Heart left ventricle (tissue), 16 donors: ENCODE results near the gene MINDY3. TPM values are rescaled to one million over a fixed set of nuclear protein-coding genes. Genes with fewer than 3 reads are reported as not detected.
A peak's percentile ranks its signal among the peaks of the same experiment; 100 is the strongest.

Source experiments
- ATAC-seq, 4 donors: fragments of 200-7000 bp; cut with Tn5 transposase; one replicate each; pipeline ENCODE4 v1.9.1; 2020 to 2022; ENCODE audit warnings: moderate library complexity in 4 of 4, mild to moderate bottlenecking in 3 of 4, moderate number of reproducible peaks in 1 of 4
- DNase-seq, 5 donors: peaks; one replicate each; pipeline ENCODE4 v3.0.0-alpha.2; 2020
- H3K27ac ChIP-seq, 12 donors: fragments of 200-600 bp; sonication (generic) in 4 of 12; one replicate each; pipeline versions ENCODE4 v1.5.0 to v1.8.0; 2016 to 2022; ENCODE audit warnings: mild to moderate bottlenecking in 2 of 12
- H3K27me3 ChIP-seq, 9 donors: fragments of 200-600 bp; sonication (generic) in 2 of 9; one replicate each; pipeline versions ENCODE4 v1.5.1 to v1.8.0; 2016 to 2022; ENCODE audit warnings: mild to moderate bottlenecking in 3 of 9
- H3K36me3 ChIP-seq, 9 donors: fragments of 200-600 bp; sonication (generic) in 2 of 9; one replicate each; pipeline versions ENCODE4 v1.5.0 to v1.8.0; 2018 to 2022; ENCODE audit warnings: mild to moderate bottlenecking in 2 of 9
- H3K4me1 ChIP-seq, 12 donors: fragments of 200-600 bp; sonication (generic) in 4 of 12; one replicate each; pipeline versions ENCODE4 v1.5.0 to v1.8.0; 2016 to 2022; ENCODE audit warnings: mild to moderate bottlenecking in 3 of 12
- H3K4me3 ChIP-seq, 12 donors: fragments of 200-600 bp; sonication (generic) in 4 of 12; one replicate each; pipeline versions ENCODE4 v1.5.0 to v1.8.0; 2017 to 2022; ENCODE audit warnings: mild to moderate bottlenecking in 9 of 12, moderate library complexity in 4 of 12
- H3K9me3 ChIP-seq, 12 donors: fragments of 200-600 bp; sonication (generic) in 4 of 12; one replicate each; pipeline versions ENCODE4 v1.5.0 to v1.8.0; 2016 to 2022; ENCODE audit warnings: mild to moderate bottlenecking in 1 of 12
- CTCF ChIP-seq, 12 donors: fragments of 200-600 bp; sonication (generic) in 4 of 12; IDR thresholded peaks; one replicate each; pipeline versions ENCODE4 v1.5.0 to v1.8.0; 2018 to 2022; ENCODE audit warnings: antibody characterized with exemption in 12 of 12, mild to moderate bottlenecking in 5 of 12
- POLR2A ChIP-seq, 2 donors: fragments of 450-650 bp; IDR thresholded peaks; one replicate each; pipeline ENCODE4 v1.6.1; 2017; ENCODE audit warnings: antibody characterized with exemption in 2 of 2, mild to moderate bottlenecking in 2 of 2, moderate library complexity in 2 of 2
- WGBS, 4 donors: extraction: QIAGEN DNeasy Blood & Tissue Kit in 2 of 4; methylation state at CpG; one replicate each; pipeline versions ENCODE4 v1.1.5 to v1.1.7; 2013 to 2018; 5-methylcytosine and 5-hydroxymethylcytosine counted together
- intact Hi-C, 10 donors: fragments of 100-400 bp; cut with DNase I; formaldehyde crosslinking; loops; one replicate each; pipeline versions ENCODE4 v1.11.1 to v1.14.2; 2022
- polyA plus RNA-seq, 2 donors: library from polyadenylated mRNA; stranded (reverse); fragments of 200-250 nt; gene quantifications; one replicate each; pipeline ENCODE4 v1.2.3, GENCODE V29; 2013
- total RNA-seq, 9 donors: library from RNA; depleted of rRNA in 2 of 9; stranded (reverse); fragments of >200 nt in 2 of 9; fragmentation: NEBNext Ultra II Directional in 3 of 9; extraction: Animal tissue kit (Norgen Biotek cat#: 25700) in 3 of 9; gene quantifications; one replicate each; pipeline versions ENCODE4 v1.1.0 to v1.2.4, GENCODE V29; 2016 to 2023
- donor health status: ischemic (EF 13 %, LVEDD 7.1; RV severe dilation, severe dysfunction).
- donor health status: healthy with polysubstance abuse.
- donor health status: DM: no; HTN: yes; CAD: no.
- donor health status: DM: no; HTN: no; CAD: no.
- donor health status: ischemic (EF 25% LVEDD 6.9; RV normal size, moderate dysfunction).
- donor health status: ischemic (EF 25% LVEDD 5.7; RV mildly dilated, moderate dysfunction).
- donor health status: healthy.
- donor health status: DM: yes; HTN: yes; CAD: no.
- donor health status: ischemic (EF 35%, LVEDD 5.7; RV mildly dilated, moderate dysfunction).
- donor health status: nonischemic (EF 11% LVEDD 7.7; RV severe dilation, severe dysfunction).
- donor health status: DM: yes; HTN: yes; CAD: no.
- donor health status: PGD.
- donor health status: ischemic (EF 29% LVEDD 5.4; RV normal size, mild dysfunction).
- donor health status: nonischemic (EF 23%, LVEDD 6.1; RV moderate dilation, normal function).

The MINDY3 gene
- total and polyA plus RNA-seq, 11 donors: 7.6 to 31.0 (median 21.0) TPM

- no peaks in the 10 kb centered on the region for H3K36me3 ChIP-seq
- no peak for ATAC-seq
- no peak overlapping the region for H3K27ac ChIP-seq
- no peaks in the 10 kb centered on the region for H3K9me3 ChIP-seq
- peaks cover 0 to 43% (median 23%) of the 10 kb centered on the region in 12 donors for H3K4me1 ChIP-seq
- 79 to 84% (median 81%) methylated on average over 7 of the region's 7 CpGs for WGBS, 4 donors
- H3K27me3 ChIP-seq: peaks cover 0 to 3% (median 0%) of the 10 kb centered on the region in 9 donors
- peak overlapping the region in 10 of 12 donors; percentile 66 to 92 (median 80) for H3K4me3 ChIP-seq
- intact Hi-C loops: no loop called here
- DNase-seq: no peak
- no peak for TF ChIP-seq CTCF (IDR thresholded peaks at IDR 0.05)
- TF ChIP-seq POLR2A (IDR thresholded peaks at IDR 0.05): no peak
These were observed 1.4 kb downstream of the MINDY3 start for GRCh38 chr10:15858861-15859281.

GRCh38 chr10:15857107-15857575 is 3.2 kb downstream of the MINDY3 start:
- Histone ChIP-seq H3K27ac (no peak overlapping the region), H3K27me3 (no peaks in the 10 kb centered on the region), H3K9me3 (no peaks in the 10 kb centered on the region), H3K4me3 (no peak overlapping the region), H3K36me3 (no peaks in the 10 kb centered on the region), H3K4me1 (peaks cover 0 to 49% (median 23%) of the 10 kb centered on the region in 12 donors)
- intact Hi-C loops: no loop called here
- 79 to 90% (median 86%) methylated on average over 2 of the region's 2 CpGs for WGBS, 4 donors
- ATAC-seq (no peak), DNase-seq (no peak)
- no peak for TF ChIP-seq POLR2A (IDR thresholded peaks at IDR 0.05)
- no peak for TF ChIP-seq CTCF (IDR thresholded peaks at IDR 0.05)

- Histone ChIP-seq H3K4me1 (peaks cover 0 to 49% (median 23%) of the 10 kb centered on the region in 12 donors), H3K9me3 (peaks cover 0 to 2% (median 0%) of the 10 kb centered on the region in 12 donors), H3K27me3 (no peaks in the 10 kb centered on the region), H3K4me3 (no peak overlapping the region), H3K36me3 (no peaks in the 10 kb centered on the region), H3K27ac (no peak overlapping the region)
- TF ChIP-seq CTCF (IDR thresholded peaks at IDR 0.05): no peak
- no peak for TF ChIP-seq POLR2A (IDR thresholded peaks at IDR 0.05)
- DNase-seq: no peak
- WGBS, 4 donors: 82 to 88% (median 83%) methylated on average over 4 of the region's 4 CpGs
- ATAC-seq: no peak
- intact Hi-C loops: no loop called here
These were observed 3.8 kb downstream of the MINDY3 start for GRCh38 chr10:15856328-15857015.

GRCh38 chr10:15853800-15854199 is 6.5 kb downstream of the MINDY3 start:
- Histone ChIP-seq H3K36me3 (no peaks in the 10 kb centered on the region), H3K9me3 (peaks cover 0 to 19% (median 7%) of the 10 kb centered on the region in 12 donors), H3K27ac (no peak overlapping the region), H3K27me3 (no peaks in the 10 kb centered on the region), H3K4me3 (no peak overlapping the region), H3K4me1 (peaks cover 0 to 34% (median 13%) of the 10 kb centered on the region in 12 donors)
- DNase-seq: no peak
- no peak for TF ChIP-seq POLR2A (IDR thresholded peaks at IDR 0.05)
- TF ChIP-seq CTCF (IDR thresholded peaks at IDR 0.05): no peak
- 61 to 77% (median 66%) methylated on average over 4 of the region's 4 CpGs for WGBS, 4 donors
- intact Hi-C loops: no loop called here
- no peak for ATAC-seq
